GM23338 (cell line): ENCODE measurements around the gene HOMER1. TPM values are rescaled to one million over a fixed set of nuclear protein-coding genes. Genes with fewer than 3 reads are reported as not detected.

ENCODE experiments used
- ATAC-seq: fragments of 200-7000 bp; cut with Tn5 transposase; 3 replicates; pipeline ENCODE4 v1.9.1; 2020
- DNase-seq: peaks from one replicate; pipeline ENCODE4 v3.0.0-alpha.2; 2015; ENCODE audit warnings: low spot score
- H2AFZ ChIP-seq: fragments of 200-600 bp; sonication (generic); 2 replicates; pipeline ENCODE4 v1.8.0; 2016; ENCODE audit warnings: antibody characterized with exemption, mild to moderate bottlenecking, moderate library complexity
- H3F3A ChIP-seq: fragments of 200-600 bp; sonication (generic); replicated peaks from 2 replicates; pipeline ENCODE4 v1.8.0; 2017; ENCODE audit warnings: antibody characterized with exemption, mixed run types, low read depth
- H3K27ac ChIP-seq: fragments of 200-600 bp; sonication (generic); 2 replicates; pipeline ENCODE4 v1.6.1; 2016; ENCODE audit warnings: low read depth
- H3K27me3 ChIP-seq: fragments of 200-600 bp; sonication (generic); 2 replicates; pipeline ENCODE4 v1.8.0; 2016; ENCODE audit warnings: mild to moderate bottlenecking, mixed run types, moderate library complexity; ENCODE audit not compliant: insufficient read depth
- H3K36me3 ChIP-seq: fragments of 200-600 bp; sonication (generic); 2 replicates; pipeline ENCODE4 v1.8.0; 2016; ENCODE audit warnings: mild to moderate bottlenecking; ENCODE audit not compliant: insufficient read depth
- H3K4me1 ChIP-seq: fragments of 200-600 bp; sonication (generic); 2 replicates; pipeline ENCODE4 v1.8.0; 2016; ENCODE audit warnings: mild to moderate bottlenecking, moderate library complexity; ENCODE audit not compliant: insufficient read depth
- H3K4me2 ChIP-seq: fragments of 200-600 bp; sonication (generic); 2 replicates; pipeline ENCODE4 v1.7.1; 2017; ENCODE audit warnings: mixed run types
- H3K4me3 ChIP-seq: fragments of 200-600 bp; sonication (generic); 2 replicates; pipeline ENCODE4 v1.6.1; 2016; ENCODE audit warnings: mixed run types
- H3K79me2 ChIP-seq: fragments of 200-600 bp; sonication (generic); replicated peaks from 2 replicates; pipeline ENCODE4 v1.8.0; 2017; ENCODE audit warnings: mild to moderate bottlenecking; ENCODE audit not compliant: insufficient read depth
- H3K9me2 ChIP-seq: fragments of 200-600 bp; sonication (generic); 2 replicates; pipeline ENCODE4 v1.8.0; 2017; ENCODE audit not compliant: insufficient read depth
- H4K20me1 ChIP-seq: fragments of 200-600 bp; sonication (generic); replicated peaks from 2 replicates; pipeline ENCODE4 v1.8.0; 2017; ENCODE audit warnings: mild to moderate bottlenecking; ENCODE audit not compliant: insufficient read depth
- H3K27ac Mint-ChIP-seq: 2 replicates; pipeline ENCODE4 v1.8.0; 2020; ENCODE audit warnings: inconsistent platforms, mild to moderate bottlenecking, moderate library complexity, mixed read lengths
- H3K27me3 Mint-ChIP-seq: 3 replicates; pipeline ENCODE4 v1.8.0; 2022; ENCODE audit warnings: low read depth, mild to moderate bottlenecking, moderate library complexity, mixed read lengths, inconsistent platforms; ENCODE audit not compliant: insufficient read depth, poor library complexity
- H3K36me3 Mint-ChIP-seq: 3 replicates; pipeline ENCODE4 v1.8.0; 2021; ENCODE audit warnings: low read depth, mild to moderate bottlenecking, inconsistent platforms, moderate library complexity, mixed read lengths
- H3K4me1 Mint-ChIP-seq: 3 replicates; pipeline ENCODE4 v1.8.0; 2020; ENCODE audit warnings: mild to moderate bottlenecking, inconsistent platforms, mixed read lengths
- H3K4me3 Mint-ChIP-seq: 3 replicates; pipeline ENCODE4 v1.8.0; 2021; ENCODE audit warnings: moderate library complexity, mild to moderate bottlenecking, inconsistent platforms, mixed read lengths
- H3K9me3 Mint-ChIP-seq: 3 replicates; pipeline ENCODE4 v1.8.0; 2020; ENCODE audit warnings: moderate library complexity, mild to moderate bottlenecking, inconsistent platforms, mixed read lengths
- CREB1 ChIP-seq: fragments of 250-450 bp; sonication (Bioruptor Pico); IDR thresholded peaks from 2 replicates; pipeline ENCODE4 v1.5.0; 2020; ENCODE audit warnings: low read depth, mild to moderate bottlenecking, moderate library complexity
- EZH2phosphoT487 ChIP-seq: fragments of 200-600 bp; sonication (generic); IDR thresholded peaks from one replicate; pipeline ENCODE4 v1.8.1; 2018; ENCODE audit warnings: antibody characterized with exemption; ENCODE audit not compliant: unreplicated experiment
- POLR2AphosphoS5 ChIP-seq: IDR thresholded peaks from 2 replicates; pipeline ENCODE4 v1.6.1; 2016; ENCODE audit warnings: antibody characterized with exemption, low read depth
- STAT1 ChIP-seq: IDR thresholded peaks from one replicate; pipeline ENCODE4 v1.6.1; 2016; ENCODE audit warnings: antibody characterized with exemption; ENCODE audit not compliant: unreplicated experiment
- ZNF114 ChIP-seq: fragments of 250-450 bp; sonication (Bioruptor Pico); IDR thresholded peaks from 2 replicates; pipeline ENCODE4 v1.5.0; 2020; ENCODE audit warnings: mild to moderate bottlenecking, moderate library complexity
- ZNF331 ChIP-seq: fragments of 250-450 bp; sonication (Bioruptor Pico); IDR thresholded peaks from 2 replicates; pipeline ENCODE4 v1.5.0; 2020; ENCODE audit warnings: low read depth, mild to moderate bottlenecking, moderate library complexity
- polyA plus RNA-seq: library from polyadenylated mRNA; unstranded; fragments of >200 nt; fragmentation: Nextera tagmentation; extraction: Ambion mirVana; gene quantifications from 2 replicates; pipeline ENCODE4 v1.2.1, GENCODE V29; 2016
- total RNA-seq: library from RNA; depleted of rRNA; stranded (reverse); fragments of >200 nt; shearing (Covaris generic); gene quantifications from 2 replicates; pipeline ENCODE4 v1.2.3, GENCODE V29; 2014
- TF ChIP-seq, protein P1 (sequence below): fragments of 250-450 bp; sonication (Bioruptor Pico); IDR thresholded peaks from 2 replicates; pipeline ENCODE4 v1.5.0; 2020; ENCODE audit warnings: mild to moderate bottlenecking, moderate library complexity

HOMER1 gene
- total and polyA plus RNA-seq, 2 experiments from 2014 or later: 45.1 to 80.3 TPM

DNA sequence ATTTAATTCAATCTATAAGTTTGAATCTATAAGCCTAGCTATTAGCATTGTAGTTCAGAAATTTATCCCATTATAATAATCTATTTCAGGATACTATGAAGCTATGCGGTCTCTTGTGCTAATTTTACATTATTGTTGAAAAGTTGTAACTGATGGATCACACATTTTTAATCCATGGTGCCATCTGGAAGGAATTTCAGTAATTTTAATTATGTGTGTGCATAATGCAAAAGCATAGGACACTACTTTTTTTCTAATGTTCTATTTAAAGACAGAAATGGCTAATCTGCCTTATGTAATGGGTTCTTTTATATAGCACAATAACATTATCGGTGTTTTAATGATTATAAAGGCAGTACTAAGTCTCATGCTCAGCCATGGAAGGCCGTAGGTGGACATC, 90.6 kb downstream of the HOMER1 start (continued):
- TF ChIP-seq, protein P1, sequence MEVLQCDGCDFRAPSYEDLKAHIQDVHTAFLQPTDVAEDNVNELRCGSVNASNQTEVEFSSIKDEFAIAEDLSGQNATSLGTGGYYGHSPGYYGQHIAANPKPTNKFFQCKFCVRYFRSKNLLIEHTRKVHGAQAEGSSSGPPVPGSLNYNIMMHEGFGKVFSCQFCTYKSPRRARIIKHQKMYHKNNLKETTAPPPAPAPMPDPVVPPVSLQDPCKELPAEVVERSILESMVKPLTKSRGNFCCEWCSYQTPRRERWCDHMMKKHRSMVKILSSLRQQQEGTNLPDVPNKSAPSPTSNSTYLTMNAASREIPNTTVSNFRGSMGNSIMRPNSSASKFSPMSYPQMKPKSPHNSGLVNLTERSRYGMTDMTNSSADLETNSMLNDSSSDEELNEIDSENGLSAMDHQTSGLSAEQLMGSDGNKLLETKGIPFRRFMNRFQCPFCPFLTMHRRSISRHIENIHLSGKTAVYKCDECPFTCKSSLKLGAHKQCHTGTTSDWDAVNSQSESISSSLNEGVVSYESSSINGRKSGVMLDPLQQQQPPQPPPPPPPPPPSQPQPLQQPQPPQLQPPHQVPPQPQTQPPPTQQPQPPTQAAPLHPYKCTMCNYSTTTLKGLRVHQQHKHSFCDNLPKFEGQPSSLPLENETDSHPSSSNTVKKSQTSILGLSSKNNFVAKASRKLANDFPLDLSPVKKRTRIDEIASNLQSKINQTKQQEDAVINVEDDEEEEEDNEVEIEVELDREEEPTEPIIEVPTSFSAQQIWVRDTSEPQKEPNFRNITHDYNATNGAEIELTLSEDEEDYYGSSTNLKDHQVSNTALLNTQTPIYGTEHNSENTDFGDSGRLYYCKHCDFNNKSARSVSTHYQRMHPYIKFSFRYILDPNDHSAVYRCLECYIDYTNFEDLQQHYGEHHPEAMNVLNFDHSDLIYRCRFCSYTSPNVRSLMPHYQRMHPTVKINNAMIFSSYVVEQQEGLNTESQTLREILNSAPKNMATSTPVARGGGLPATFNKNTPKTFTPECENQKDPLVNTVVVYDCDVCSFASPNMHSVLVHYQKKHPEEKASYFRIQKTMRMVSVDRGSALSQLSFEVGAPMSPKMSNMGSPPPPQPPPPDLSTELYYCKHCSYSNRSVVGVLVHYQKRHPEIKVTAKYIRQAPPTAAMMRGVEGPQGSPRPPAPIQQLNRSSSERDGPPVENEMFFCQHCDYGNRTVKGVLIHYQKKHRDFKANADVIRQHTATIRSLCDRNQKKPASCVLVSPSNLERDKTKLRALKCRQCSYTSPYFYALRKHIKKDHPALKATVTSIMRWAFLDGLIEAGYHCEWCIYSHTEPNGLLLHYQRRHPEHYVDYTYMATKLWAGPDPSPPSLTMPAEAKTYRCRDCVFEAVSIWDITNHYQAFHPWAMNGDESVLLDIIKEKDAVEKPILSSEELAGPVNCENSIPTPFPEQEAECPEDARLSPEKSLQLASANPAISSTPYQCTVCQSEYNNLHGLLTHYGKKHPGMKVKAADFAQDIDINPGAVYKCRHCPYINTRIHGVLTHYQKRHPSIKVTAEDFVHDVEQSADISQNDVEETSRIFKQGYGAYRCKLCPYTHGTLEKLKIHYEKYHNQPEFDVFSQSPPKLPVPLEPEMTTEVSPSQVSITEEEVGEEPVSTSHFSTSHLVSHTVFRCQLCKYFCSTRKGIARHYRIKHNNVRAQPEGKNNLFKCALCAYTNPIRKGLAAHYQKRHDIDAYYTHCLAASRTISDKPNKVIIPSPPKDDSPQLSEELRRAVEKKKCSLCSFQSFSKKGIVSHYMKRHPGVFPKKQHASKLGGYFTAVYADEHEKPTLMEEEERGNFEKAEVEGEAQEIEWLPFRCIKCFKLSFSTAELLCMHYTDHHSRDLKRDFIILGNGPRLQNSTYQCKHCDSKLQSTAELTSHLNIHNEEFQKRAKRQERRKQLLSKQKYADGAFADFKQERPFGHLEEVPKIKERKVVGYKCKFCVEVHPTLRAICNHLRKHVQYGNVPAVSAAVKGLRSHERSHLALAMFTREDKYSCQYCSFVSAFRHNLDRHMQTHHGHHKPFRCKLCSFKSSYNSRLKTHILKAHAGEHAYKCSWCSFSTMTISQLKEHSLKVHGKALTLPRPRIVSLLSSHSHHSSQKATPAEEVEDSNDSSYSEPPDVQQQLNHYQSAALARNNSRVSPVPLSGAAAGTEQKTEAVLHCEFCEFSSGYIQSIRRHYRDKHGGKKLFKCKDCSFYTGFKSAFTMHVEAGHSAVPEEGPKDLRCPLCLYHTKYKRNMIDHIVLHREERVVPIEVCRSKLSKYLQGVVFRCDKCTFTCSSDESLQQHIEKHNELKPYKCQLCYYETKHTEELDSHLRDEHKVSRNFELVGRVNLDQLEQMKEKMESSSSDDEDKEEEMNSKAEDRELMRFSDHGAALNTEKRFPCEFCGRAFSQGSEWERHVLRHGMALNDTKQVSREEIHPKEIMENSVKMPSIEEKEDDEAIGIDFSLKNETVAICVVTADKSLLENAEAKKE: no peak
- TF ChIP-seq EZH2phosphoT487 (no peak), CREB1 (CRISPR knock-in tag) (no peak), POLR2AphosphoS5 (no peak), ZNF331 (no peak)

DNA sequence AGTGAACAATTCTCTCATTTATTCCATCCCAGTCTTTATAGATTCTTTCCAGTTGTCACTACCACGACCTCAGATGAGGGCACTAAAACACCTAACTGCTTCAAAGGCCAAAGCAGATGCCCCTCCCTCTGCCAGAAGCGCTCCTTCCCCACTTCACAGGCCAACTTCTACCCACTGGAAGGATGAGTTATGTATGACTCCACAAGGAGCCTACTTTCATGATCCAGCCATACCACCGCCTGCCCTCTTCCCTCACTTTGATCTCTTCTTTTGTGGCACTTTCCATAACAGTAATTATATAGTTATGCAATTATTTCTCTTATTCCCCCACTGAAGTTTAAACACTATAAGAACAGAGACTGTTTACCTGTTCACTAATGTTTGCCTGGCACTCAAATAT, 93.7 kb downstream of the HOMER1 start:
- DNase-seq (no peak), ATAC-seq (no peak)
- no peaks in the 10 kb centered on the region for H3K27me3 Mint-ChIP-seq
- H3K27ac Mint-ChIP-seq: no peak overlapping the region
- no peaks in the 10 kb centered on the region for H3K36me3 ChIP-seq
- 0 out of 2 replicates have a peak, but pooled peaks cover 2% of the 10 kb centered on the region for H4K20me1 ChIP-seq
- no peaks in the 10 kb centered on the region; the same call in 1 of the 2 replicates for H3K4me1 ChIP-seq
- no peaks in the 10 kb centered on the region for H3K36me3 Mint-ChIP-seq
- H3K27me3 ChIP-seq: no peaks in the 10 kb centered on the region
- no peak overlapping the region for H3K27ac ChIP-seq
- no peaks in the 10 kb centered on the region for H3F3A ChIP-seq
- no peak overlapping the region for H3K4me3 Mint-ChIP-seq
- no peaks in the 10 kb centered on the region for H3K9me2 ChIP-seq
- TF ChIP-seq STAT1: no peak
- TF ChIP-seq, protein P1: no peak
- TF ChIP-seq EZH2phosphoT487: no peak
- TF ChIP-seq ZNF114 (CRISPR knock-in tag): no peak
- H2AFZ ChIP-seq: no peak overlapping the region
- H3K4me2 ChIP-seq: no peak overlapping the region
- no peaks in the 10 kb centered on the region for H3K79me2 ChIP-seq
- H3K4me1 Mint-ChIP-seq: no peaks in the 10 kb centered on the region; the same call in 2 of the 3 replicates
- no peak overlapping the region for H3K4me3 ChIP-seq
- H3K9me3 Mint-ChIP-seq: no peaks in the 10 kb centered on the region
